PC-3 (cell line): Measurements from ENCODE around the gene RNF157. TPM values are rescaled to one million over a fixed set of nuclear protein-coding genes. Genes with fewer than 3 reads are reported as not detected.
A peak's percentile ranks its signal among the peaks of the same experiment; 100 is the strongest.
"Not testable (repeated sequence)": the region's sequence is repeated elsewhere in the genome, so short reads cannot be mapped to it uniquely, and the experiment has no call there.

Source experiments
- ATAC-seq: fragments of 200-7000 bp; cut with Tn5 transposase; 2 replicates; pipeline ENCODE4 v1.9.1; 2020; ENCODE audit warnings: mild to moderate bottlenecking, moderate library complexity
- BruUV-seq: library from RNA; stranded (reverse); fragments of 400-500 nt; replicated peaks from 2 replicates; lab custom pipeline; 2021; lab: Mats Ljungman, UMichigan
- CTCF ChIA-PET: fragments of 300-600 bp; sonication (Branson Sonifier 250); formaldehyde crosslinking; loops from one replicate; lab custom pipeline; 2022; ENCODE audit warnings: antibody characterized with exemption; lab: Charles Lee
- POLR2A ChIA-PET: fragments of 300-600 bp; sonication (Branson Sonifier 250); formaldehyde crosslinking; loops from one replicate; lab custom pipeline; 2022; ENCODE audit warnings: antibody characterized with exemption; ENCODE audit not compliant: unreplicated experiment; lab: Charles Lee
- DNase-seq: peaks from one replicate; pipeline ENCODE4 v3.0.0-alpha.2; 2015
- H2AFZ ChIP-seq: fragments of 300-600 bp; sonication (generic); 2 replicates; pipeline ENCODE4 v1.6.0; 2016; ENCODE audit warnings: antibody characterized with exemption, low read length
- H3F3A ChIP-seq: fragments of 300-600 bp; sonication (generic); one replicate; pipeline ENCODE4 v1.6.0; 2017; ENCODE audit warnings: antibody characterized with exemption, low read length, control low read depth, mild to moderate bottlenecking; ENCODE audit not compliant: unreplicated experiment
- H3K27ac ChIP-seq: fragments of 300-600 bp; sonication (generic); 2 replicates; pipeline ENCODE4 v1.5.1; 2016; ENCODE audit warnings: mild to moderate bottlenecking, low read length
- H3K27me3 ChIP-seq: fragments of 300-600 bp; sonication (generic); 2 replicates; pipeline ENCODE4 v1.6.1; 2016; ENCODE audit warnings: low read length, mixed read lengths
- H3K36me3 ChIP-seq: fragments of 300-600 bp; sonication (generic); 2 replicates; pipeline ENCODE4 v1.6.1; 2016; ENCODE audit warnings: low read depth, mixed run types, low read length, mixed read lengths
- H3K4me1 ChIP-seq: fragments of 300-600 bp; sonication (generic); 2 replicates; pipeline ENCODE4 v1.5.1; 2016; ENCODE audit warnings: low read length; ENCODE audit not compliant: insufficient read depth
- H3K4me2 ChIP-seq: fragments of 300-600 bp; sonication (generic); 2 replicates; pipeline ENCODE4 v1.6.0; 2016; ENCODE audit warnings: low read length
- H3K4me3 ChIP-seq: fragments of 300-600 bp; sonication (generic); 2 replicates; pipeline ENCODE4 v1.5.1; 2016; ENCODE audit warnings: mild to moderate bottlenecking, low read length, mixed read lengths
- H3K79me2 ChIP-seq: fragments of 300-600 bp; sonication (generic); 2 replicates; pipeline ENCODE4 v1.6.1; 2017; ENCODE audit warnings: low read length, mixed read lengths
- H3K9ac ChIP-seq: fragments of 300-600 bp; sonication (generic); 2 replicates; pipeline ENCODE4 v1.6.0; 2016; ENCODE audit warnings: mild to moderate bottlenecking, low read length
- H3K9me2 ChIP-seq: fragments of 300-600 bp; sonication (generic); replicated peaks from 2 replicates; pipeline ENCODE4 v1.6.1; 2016; ENCODE audit warnings: mixed run types, low read length, mixed read lengths
- H3K9me3 ChIP-seq: fragments of 300-600 bp; sonication (generic); 2 replicates; pipeline ENCODE4 v1.6.1; 2016; ENCODE audit warnings: low read length, mixed read lengths
- H4K20me1 ChIP-seq: fragments of 300-600 bp; sonication (generic); 2 replicates; pipeline ENCODE4 v1.6.1; 2016; ENCODE audit warnings: low read length, mixed read lengths
- EZH2 ChIP-seq: fragments of 300-600 bp; sonication (generic); IDR thresholded peaks from one replicate; pipeline ENCODE4 v1.6.1; 2017; ENCODE audit warnings: antibody characterized with exemption, mild to moderate bottlenecking, low read length; ENCODE audit not compliant: unreplicated experiment
- EZH2phosphoT487 ChIP-seq: fragments of 300-600 bp; sonication (generic); IDR thresholded peaks from 2 replicates; pipeline ENCODE4 v1.6.1; 2018; ENCODE audit warnings: mild to moderate bottlenecking, antibody characterized with exemption, low read length, borderline replicate concordance
- intact Hi-C: fragments of 100-400 bp; cut with micrococcal nuclease; formaldehyde crosslinking; loops from 2 replicates; pipeline ENCODE4 v1.9.0; 2023
- total RNA-seq: library from RNA; depleted of rRNA; stranded (reverse); fragments of >200 nt; gene quantifications from 2 replicates; pipeline ENCODE4 v1.2.3, GENCODE V29; 2014
- TF ChIP-seq, protein P1 (sequence below): fragments of 300-600 bp; sonication (generic); conservative IDR thresholded peaks from 2 replicates; pipeline ENCODE4 v1.5.1; 2017; ENCODE audit warnings: antibody characterized with exemption, low read depth, mild to moderate bottlenecking, low read length

RNF157 gene
- total RNA-seq, 1 experiment from 2014 or later = 7.4 TPM

GRCh38 chr17:76207275-76208059 is 32.8 kb downstream of the RNF157 start:
- CTCF ChIA-PET = interaction anchor here (0.6 kb wide), 1 partner anchor 76 kb away, joined by 3 read pairs; no protein-coding TSS in a partner anchor
- H3K27me3 ChIP-seq = no peaks in the 10 kb centered on the region
- POLR2A ChIA-PET = interaction anchor here (0.6 kb wide), 1 partner anchor 29 kb away, joined by 7 read pairs; no protein-coding TSS in a partner anchor
- no TSS peak for BruUV-seq
- H3K9me3 ChIP-seq = no peaks in the 10 kb centered on the region
- H3K9me2 ChIP-seq = no peaks in the 10 kb centered on the region
- H3K9ac ChIP-seq = no peak overlapping the region
- TF ChIP-seq EZH2 (no peak), EZH2phosphoT487 (no peak)
- TF ChIP-seq, protein P1, sequence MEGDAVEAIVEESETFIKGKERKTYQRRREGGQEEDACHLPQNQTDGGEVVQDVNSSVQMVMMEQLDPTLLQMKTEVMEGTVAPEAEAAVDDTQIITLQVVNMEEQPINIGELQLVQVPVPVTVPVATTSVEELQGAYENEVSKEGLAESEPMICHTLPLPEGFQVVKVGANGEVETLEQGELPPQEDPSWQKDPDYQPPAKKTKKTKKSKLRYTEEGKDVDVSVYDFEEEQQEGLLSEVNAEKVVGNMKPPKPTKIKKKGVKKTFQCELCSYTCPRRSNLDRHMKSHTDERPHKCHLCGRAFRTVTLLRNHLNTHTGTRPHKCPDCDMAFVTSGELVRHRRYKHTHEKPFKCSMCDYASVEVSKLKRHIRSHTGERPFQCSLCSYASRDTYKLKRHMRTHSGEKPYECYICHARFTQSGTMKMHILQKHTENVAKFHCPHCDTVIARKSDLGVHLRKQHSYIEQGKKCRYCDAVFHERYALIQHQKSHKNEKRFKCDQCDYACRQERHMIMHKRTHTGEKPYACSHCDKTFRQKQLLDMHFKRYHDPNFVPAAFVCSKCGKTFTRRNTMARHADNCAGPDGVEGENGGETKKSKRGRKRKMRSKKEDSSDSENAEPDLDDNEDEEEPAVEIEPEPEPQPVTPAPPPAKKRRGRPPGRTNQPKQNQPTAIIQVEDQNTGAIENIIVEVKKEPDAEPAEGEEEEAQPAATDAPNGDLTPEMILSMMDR = no peak
- intact Hi-C loops = no loop called here
- no peaks in the 10 kb centered on the region for H4K20me1 ChIP-seq
- no peak overlapping the region for H3K4me2 ChIP-seq
- H3K27ac ChIP-seq = no peak overlapping the region
- H3F3A ChIP-seq = no peaks in the 10 kb centered on the region
- H3K4me1 ChIP-seq = peaks cover 19% of the 10 kb centered on the region
- H2AFZ ChIP-seq = no peak overlapping the region
- ATAC-seq (no peak), DNase-seq (no peak)
- H3K36me3 ChIP-seq = no peaks in the 10 kb centered on the region
- no peaks in the 10 kb centered on the region for H3K79me2 ChIP-seq
- H3K4me3 ChIP-seq = no peak overlapping the region

- H3K4me2 ChIP-seq, H3F3A ChIP-seq, CTCF ChIA-PET, H2AFZ ChIP-seq, BruUV-seq, H3K9ac ChIP-seq, intact Hi-C loops, H4K20me1 ChIP-seq, DNase-seq, H3K9me2 ChIP-seq, H3K79me2 ChIP-seq, H3K9me3 ChIP-seq, H3K4me3 ChIP-seq, H3K36me3 ChIP-seq, H3K27me3 ChIP-seq, H3K27ac ChIP-seq: not testable (repeated sequence)
- POLR2A ChIA-PET = interaction anchor here (0.6 kb wide), 1 partner anchor 295 kb away, joined by 4 read pairs; no protein-coding TSS in a partner anchor
- ATAC-seq = peak; percentile 32; the same call in 1 of the 2 replicates
- H3K4me1 ChIP-seq = peaks cover 19% of the 10 kb centered on the region
Measured at GRCh38 chr17:76205542-76206144, 34.6 kb downstream of the RNF157 start.

- H3K27ac ChIP-seq = no peak overlapping the region
- BruUV-seq = no TSS peak
- H2AFZ ChIP-seq = no peak overlapping the region
- CTCF ChIA-PET = no interaction called here
- H3K79me2 ChIP-seq = no peaks in the 10 kb centered on the region
- H3K4me1 ChIP-seq = peaks cover 19% of the 10 kb centered on the region
- POLR2A ChIA-PET = interaction anchor here (0.5 to 0.7 kb wide), 3 partner anchors 30 to 61 kb away, joined by 3 to 7 read pairs (median 4); no protein-coding TSS in a partner anchor
- no peaks in the 10 kb centered on the region for H3K27me3 ChIP-seq
- no peak for TF ChIP-seq EZH2phosphoT487
- TF ChIP-seq EZH2 = no peak
- TF ChIP-seq, protein P1 = no peak
- H3F3A ChIP-seq = no peaks in the 10 kb centered on the region
- no peak overlapping the region for H3K9ac ChIP-seq
- peak overlapping the region; percentile 4; the same call in 1 of the 2 replicates for H3K4me2 ChIP-seq
- intact Hi-C loops = no loop called here
- H3K4me3 ChIP-seq = no peak overlapping the region
- no peaks in the 10 kb centered on the region for H3K9me2 ChIP-seq
- H3K36me3 ChIP-seq = no peaks in the 10 kb centered on the region
- no peaks in the 10 kb centered on the region for H4K20me1 ChIP-seq
- ATAC-seq (peak; percentile 86), DNase-seq (peak; percentile 76)
- H3K9me3 ChIP-seq = no peaks in the 10 kb centered on the region
Measured at GRCh38 chr17:76204277-76204676, 36.0 kb downstream of the RNF157 start.
